Spinal cord (tissue), 10 donors: ENCODE data around the gene APBA2. TPM values are rescaled to one million over a fixed set of nuclear protein-coding genes. Genes with fewer than 3 reads are reported as not detected.

Experiments used
- DNase-seq, 6 donors: peaks; one replicate each; pipeline versions ENCODE4 v3.0.0 to v3.0.0-alpha.2; 2013 to 2015; ENCODE audit warnings: low spot score in 6 of 6, low read depth in 4 of 6
- H3K27ac ChIP-seq: one replicate; pipeline ENCODE4 v1.5.1; 2013; ENCODE audit warnings: low read depth, low read length, control low read depth
- H3K27me3 ChIP-seq: one replicate; pipeline ENCODE4 v1.6.1; 2013; ENCODE audit warnings: low read length; ENCODE audit not compliant: control insufficient read depth, insufficient read depth
- H3K36me3 ChIP-seq: one replicate; pipeline ENCODE4 v1.6.1; 2013; ENCODE audit warnings: low read length; ENCODE audit not compliant: control insufficient read depth, insufficient read depth
- H3K4me1 ChIP-seq: one replicate; pipeline ENCODE4 v1.6.1; 2013; ENCODE audit warnings: low read length; ENCODE audit not compliant: control insufficient read depth, insufficient read depth
- H3K4me3 ChIP-seq: one replicate; pipeline ENCODE4 v1.5.1; 2013; ENCODE audit warnings: low read depth, low read length, control low read depth
- H3K9me3 ChIP-seq: one replicate; pipeline ENCODE4 v1.6.1; 2013; ENCODE audit warnings: low read length; ENCODE audit not compliant: control insufficient read depth, insufficient read depth
- WGBS: methylation state at CpG from one replicate; pipeline ENCODE4 v1.1.5; 2013; ENCODE audit warnings: missing lambda C conversion rate; ENCODE audit not compliant: insufficient coverage; 5-methylcytosine and 5-hydroxymethylcytosine counted together
- polyA plus RNA-seq, 2 donors: library from polyadenylated mRNA; unstranded; fragments of 120-200 nt; gene quantifications; one replicate each; pipeline ENCODE4 v1.2.1, GENCODE V29; 2013; ENCODE audit not compliant: insufficient read length in 2 of 2
- total RNA-seq, 2 donors: library from RNA; depleted of rRNA in 1 of 2; stranded (reverse); fragments of 120-200 nt in 1 of 2; fragments of >200 nt in 1 of 2; gene quantifications; one replicate each; pipeline versions ENCODE4 v1.2.3 to v1.2.4, GENCODE V29; 2013 to 2014
- donor health status: healthy.

APBA2 gene
- total and polyA plus RNA-seq, 4 donors = 46.2 to 111 (median 89.9) TPM

DNA sequence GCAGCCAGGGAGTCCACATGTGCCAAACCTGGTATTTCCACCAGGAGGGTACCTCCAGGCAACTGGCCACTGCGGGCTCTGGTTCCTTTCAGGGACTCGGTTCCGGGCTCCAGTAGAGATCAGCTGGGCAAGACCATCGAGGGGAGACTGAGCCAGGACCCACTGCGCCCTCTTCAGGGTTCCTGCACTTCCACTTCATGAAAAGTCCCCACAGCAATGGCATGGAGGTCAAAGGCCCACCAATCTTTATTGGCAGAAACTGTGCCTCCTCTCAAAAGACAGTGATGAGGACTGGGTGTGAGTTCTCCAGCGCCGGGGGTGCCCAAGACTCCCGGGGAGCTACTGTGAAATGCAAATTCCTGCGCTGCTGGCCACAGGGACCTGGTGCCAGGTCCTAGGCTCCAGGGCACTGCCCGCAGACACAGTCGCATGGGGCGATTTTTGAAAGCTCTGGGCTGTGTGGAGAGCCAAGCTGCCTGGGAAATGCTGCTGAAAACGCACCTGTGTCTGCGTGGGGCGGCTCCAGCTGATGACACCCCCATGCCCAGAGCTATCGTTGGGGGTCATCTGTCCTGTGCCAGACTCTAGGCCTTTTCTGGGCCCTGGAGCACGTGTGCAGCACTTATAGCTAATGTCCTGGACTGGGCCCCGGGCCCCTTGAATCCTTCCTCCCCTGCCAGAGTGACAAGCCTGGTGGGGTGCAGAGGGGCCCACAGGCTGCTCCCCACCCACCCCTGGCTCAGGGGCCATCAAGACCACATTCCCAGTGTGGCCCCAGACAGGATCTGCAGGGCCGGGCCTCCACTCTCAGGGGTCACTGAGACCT is 239.8 kb downstream of the APBA2 start:
- no peak for DNase-seq
- no peaks in the 10 kb centered on the region for H3K27me3 ChIP-seq
- no peak overlapping the region for H3K27ac ChIP-seq
- no peak overlapping the region for H3K4me3 ChIP-seq
- no peaks in the 10 kb centered on the region for H3K9me3 ChIP-seq
- WGBS = 92% methylated on average over 19 of the region's 19 CpGs
- H3K36me3 ChIP-seq = peaks cover 29% of the 10 kb centered on the region
- H3K4me1 ChIP-seq = peaks cover 25% of the 10 kb centered on the region

DNA sequence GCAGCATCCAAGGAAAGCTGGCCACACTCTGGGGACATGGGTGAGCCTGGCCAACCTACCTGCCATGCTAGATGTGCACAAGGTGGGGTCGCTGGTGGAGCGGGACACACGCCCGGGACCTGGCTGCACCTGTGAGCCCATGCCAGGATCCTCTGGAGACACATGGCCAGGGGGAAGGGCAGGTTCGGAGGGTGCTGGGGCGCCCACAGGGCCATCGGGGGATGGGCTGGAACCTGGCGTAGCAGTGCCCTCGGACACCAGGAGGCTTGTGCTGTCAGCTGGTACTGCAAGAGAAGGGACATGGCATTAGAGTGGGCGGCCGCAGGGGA is 240.4 kb downstream of the APBA2 start:
- Histone ChIP-seq H3K9me3 (no peaks in the 10 kb centered on the region), H3K4me3 (no peak overlapping the region), H3K4me1 (peaks cover 20% of the 10 kb centered on the region), H3K36me3 (peaks cover 24% of the 10 kb centered on the region), H3K27me3 (no peaks in the 10 kb centered on the region), H3K27ac (no peak overlapping the region)
- DNase-seq = no peak
- 85% methylated on average over 11 of the region's 11 CpGs for WGBS

DNA sequence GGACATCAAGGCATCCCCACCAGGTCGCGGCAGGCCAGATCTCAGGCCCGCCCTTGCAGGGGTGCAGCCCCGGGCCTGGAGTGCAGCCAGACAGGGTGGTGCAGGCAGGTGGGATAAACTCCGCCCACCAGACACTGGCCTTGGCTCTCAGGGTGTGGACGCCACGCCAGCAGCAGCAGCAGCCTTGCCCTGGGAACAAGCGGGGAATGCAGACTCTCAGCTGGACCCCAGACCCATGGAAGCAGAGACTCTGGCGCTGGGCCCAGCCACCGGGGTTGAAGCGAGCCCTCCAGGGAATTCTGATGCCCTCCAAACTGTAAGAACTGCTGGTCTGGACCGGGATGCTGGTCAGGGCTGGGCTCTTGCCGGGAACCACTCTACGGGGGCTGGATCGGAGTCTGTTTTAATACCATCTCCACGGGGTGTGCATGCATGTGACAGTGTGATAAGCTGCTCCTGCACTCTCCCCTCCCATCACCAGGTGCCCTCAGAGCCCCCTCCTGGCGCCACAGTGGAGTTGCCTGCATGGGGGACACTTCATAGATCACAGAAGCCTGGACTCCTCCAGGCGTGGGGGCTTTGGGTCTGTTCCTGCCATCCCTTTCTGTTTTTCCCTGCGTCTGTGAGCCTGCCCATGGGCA is 241.2 kb downstream of the APBA2 start:
- no peak for DNase-seq
- Histone ChIP-seq H3K27ac (no peak overlapping the region), H3K27me3 (no peaks in the 10 kb centered on the region), H3K9me3 (no peaks in the 10 kb centered on the region), H3K4me1 (peaks cover 20% of the 10 kb centered on the region), H3K36me3 (peaks cover 21% of the 10 kb centered on the region), H3K4me3 (no peak overlapping the region)
- WGBS = 57% methylated on average over 19 of the region's 19 CpGs

DNA sequence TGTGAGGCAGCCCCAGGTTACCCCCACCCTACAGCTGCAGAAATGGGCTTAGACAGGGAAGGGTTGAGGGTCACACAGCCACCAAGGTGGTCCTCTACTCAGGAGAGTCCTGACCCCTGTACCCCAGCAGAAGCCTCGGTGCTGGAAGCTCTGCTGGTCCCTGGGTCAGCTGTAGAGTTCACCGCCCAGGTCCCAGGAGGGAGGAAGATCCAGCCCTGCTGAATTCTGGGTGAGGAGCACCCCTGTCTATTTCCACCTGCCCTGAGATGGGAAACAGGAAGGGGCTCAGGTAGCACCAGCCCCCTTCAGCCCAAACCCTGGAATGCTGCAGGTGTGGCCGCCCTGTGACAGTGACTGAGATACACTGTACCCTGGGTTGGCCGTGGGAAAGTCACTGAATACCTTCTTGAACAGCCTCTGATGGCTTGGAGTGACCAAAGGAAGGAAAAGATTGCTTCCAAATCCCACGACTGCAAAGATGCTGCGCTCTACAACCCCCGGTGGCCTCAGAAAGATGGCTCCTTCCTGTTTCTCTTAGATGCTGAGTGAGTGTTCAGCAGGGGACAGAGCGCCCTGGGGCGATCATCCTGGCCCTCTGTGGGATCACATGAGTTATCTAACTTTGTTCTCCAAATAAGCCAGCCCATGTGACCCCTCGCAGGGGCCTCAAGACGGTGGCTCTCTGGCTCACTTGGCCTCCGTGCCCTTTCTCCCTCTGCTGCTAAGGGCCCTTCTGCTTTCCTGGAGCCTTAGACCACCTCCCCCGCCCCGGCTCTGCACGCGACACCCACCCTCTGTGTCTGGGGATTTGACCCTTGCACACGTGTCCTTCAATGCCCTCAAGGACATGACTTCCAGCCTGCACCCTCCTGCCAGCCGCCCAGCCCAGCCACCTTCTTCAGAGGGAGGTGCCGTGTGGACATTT is 242.0 kb downstream of the APBA2 start:
- WGBS = 84% methylated on average over 18 of the region's 19 CpGs
- Histone ChIP-seq H3K4me1 (peaks cover 22% of the 10 kb centered on the region), H3K9me3 (no peaks in the 10 kb centered on the region), H3K27me3 (no peaks in the 10 kb centered on the region), H3K27ac (no peak overlapping the region), H3K36me3 (peaks cover 19% of the 10 kb centered on the region), H3K4me3 (no peak overlapping the region)
- no peak for DNase-seq

DNA sequence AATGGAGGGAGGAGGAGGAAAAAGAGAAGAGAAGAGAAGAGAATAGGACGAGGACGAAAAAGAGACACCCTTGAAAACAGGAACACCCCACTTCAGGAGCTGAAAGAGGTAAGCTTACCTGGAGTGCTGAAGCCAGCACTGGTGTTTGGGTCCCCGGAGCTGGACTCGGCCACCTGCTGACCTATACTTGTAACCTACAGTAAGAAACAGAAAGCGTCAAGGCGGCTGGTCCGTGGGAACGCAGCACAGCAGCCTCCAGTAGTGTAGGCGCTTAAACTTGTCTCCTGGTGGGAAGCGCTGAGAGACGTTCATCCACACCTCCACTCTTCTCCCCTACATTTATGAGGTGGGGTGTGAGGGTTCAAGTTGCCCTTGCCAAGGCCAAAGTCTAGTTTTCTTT is 242.9 kb downstream of the APBA2 start:
- 94% methylated on average over 2 of the region's 11 CpGs for WGBS
- H3K9me3 ChIP-seq = no peaks in the 10 kb centered on the region
- H3K4me1 ChIP-seq = peaks cover 22% of the 10 kb centered on the region
- no peaks in the 10 kb centered on the region for H3K27me3 ChIP-seq
- H3K4me3 ChIP-seq = no peak overlapping the region
- no peak overlapping the region for H3K27ac ChIP-seq
- no peak for DNase-seq
- peaks cover 19% of the 10 kb centered on the region for H3K36me3 ChIP-seq

DNA sequence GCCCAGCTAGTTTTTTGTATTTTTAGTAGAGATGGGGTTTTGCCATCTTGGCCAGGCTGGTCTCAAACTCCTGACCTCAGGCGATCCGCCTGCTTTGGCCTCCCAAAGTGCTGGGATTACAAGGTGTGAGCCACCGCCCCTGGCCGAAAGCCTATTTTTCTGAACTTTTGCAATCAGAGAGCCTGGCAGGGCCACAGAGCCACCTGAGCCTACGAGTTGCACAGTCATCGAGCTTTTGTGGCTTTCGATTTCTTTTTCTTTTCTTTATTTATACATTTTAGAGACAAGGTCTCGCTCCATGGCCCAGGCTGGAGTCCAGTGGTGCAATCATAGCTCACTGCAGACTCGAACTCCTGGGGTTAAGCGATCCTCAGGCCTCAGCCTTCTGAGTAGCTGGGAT is 243.4 kb downstream of the APBA2 start:
- H3K36me3 ChIP-seq = peaks cover 19% of the 10 kb centered on the region
- peaks cover 22% of the 10 kb centered on the region for H3K4me1 ChIP-seq
- H3K27me3 ChIP-seq = no peaks in the 10 kb centered on the region
- no peak overlapping the region for H3K27ac ChIP-seq
- over 99% methylated on average over 8 of the region's 10 CpGs for WGBS
- H3K4me3 ChIP-seq = no peak overlapping the region
- H3K9me3 ChIP-seq = no peaks in the 10 kb centered on the region
- no peak for DNase-seq

DNA sequence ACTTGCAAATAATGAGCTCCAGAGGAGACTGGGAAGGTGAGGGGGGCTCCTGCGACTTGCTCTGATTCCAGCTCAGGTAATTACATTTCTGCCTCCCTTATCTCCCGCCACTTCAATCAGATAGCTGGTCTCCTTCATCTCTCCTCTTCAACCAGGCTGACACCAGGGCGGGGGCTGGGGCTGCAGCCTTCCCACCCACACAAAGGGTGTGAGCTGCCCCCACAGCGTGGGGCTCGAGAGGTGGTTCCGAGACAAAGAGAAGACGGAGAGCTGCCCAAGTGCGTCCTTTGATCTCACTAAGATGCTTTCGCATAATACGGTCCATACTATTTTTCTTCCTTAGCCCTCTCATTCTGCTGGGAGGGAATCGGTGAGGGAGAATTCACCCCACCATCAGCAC is 244.2 kb downstream of the APBA2 start:
- Histone ChIP-seq H3K9me3 (no peaks in the 10 kb centered on the region), H3K27ac (no peak overlapping the region), H3K4me1 (peaks cover 22% of the 10 kb centered on the region), H3K36me3 (peaks cover 16% of the 10 kb centered on the region), H3K27me3 (no peaks in the 10 kb centered on the region), H3K4me3 (no peak overlapping the region)
- DNase-seq = no peak
- 62% methylated on average over 3 of the region's 11 CpGs for WGBS

DNA sequence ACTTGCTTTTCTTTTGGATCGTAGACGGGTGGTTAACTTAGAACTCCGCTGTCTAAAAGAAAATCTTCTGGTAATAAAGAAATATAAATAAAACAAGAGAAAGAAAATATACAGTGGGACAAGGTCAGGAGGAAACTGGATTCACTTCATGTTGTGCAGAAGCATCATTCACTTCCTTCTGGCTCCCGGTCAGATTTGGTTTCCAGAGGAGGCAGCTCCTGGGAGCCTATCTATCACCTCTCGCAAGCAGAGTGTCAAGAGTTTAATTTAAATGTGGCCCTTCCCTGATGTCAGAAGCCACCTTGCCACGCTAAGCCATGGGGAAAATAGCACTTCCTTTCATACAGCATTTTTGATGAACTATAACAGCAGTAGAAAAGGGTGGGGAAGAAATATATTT is 244.7 kb downstream of the APBA2 start:
- DNase-seq = peak in 1 of 6 donors; percentile 37
- no peak overlapping the region for H3K4me3 ChIP-seq
- no peak overlapping the region for H3K27ac ChIP-seq
- peaks cover 22% of the 10 kb centered on the region for H3K4me1 ChIP-seq
- no CpG with 5 or more reads among the region's 6 CpGs for WGBS
- H3K27me3 ChIP-seq = no peaks in the 10 kb centered on the region
- H3K36me3 ChIP-seq = peaks cover 13% of the 10 kb centered on the region
- H3K9me3 ChIP-seq = no peaks in the 10 kb centered on the region

DNA sequence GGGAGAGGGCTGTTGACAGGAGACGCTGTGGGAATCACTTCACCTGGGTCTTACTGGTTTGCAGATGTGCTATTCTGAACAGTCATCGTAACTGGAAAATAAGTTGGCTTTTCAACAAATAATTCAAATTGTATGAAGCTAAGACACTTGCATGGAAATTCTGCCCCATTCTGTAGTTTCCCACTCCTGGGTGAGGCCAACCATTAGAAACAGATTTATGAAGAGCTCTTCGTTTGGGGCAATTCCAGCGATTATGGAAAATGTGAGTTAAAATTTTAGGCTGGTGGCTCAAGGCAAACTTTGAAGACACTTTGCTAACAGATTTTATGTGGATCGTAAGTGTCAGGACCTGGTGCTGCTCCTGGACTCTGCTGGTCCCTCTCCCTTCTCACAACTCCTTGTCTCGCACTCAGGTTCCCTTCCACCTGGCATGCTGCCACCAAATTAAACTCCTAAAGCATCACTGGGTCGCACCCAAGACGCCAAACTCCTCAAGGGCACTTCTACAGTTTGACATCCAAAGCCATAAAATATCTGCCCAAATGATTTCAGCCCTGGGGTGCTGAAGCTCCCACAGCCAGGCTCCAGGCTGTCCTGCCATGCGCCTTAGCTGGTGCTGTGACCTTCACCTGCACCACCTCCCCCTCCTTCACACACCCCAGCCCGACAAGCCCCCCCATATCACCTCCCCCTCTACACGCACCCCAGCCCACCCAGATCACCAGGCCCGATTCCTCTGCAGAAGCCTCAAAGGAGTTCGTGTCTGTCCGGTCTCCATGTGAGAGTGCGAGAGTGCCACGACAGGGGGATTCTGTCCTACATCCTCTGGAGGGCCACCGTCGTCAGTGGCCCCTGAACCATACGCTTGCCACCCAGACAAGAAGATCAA is 245.4 kb downstream of the APBA2 start:
- Histone ChIP-seq H3K27ac (no peak overlapping the region), H3K36me3 (peaks cover 13% of the 10 kb centered on the region), H3K9me3 (no peaks in the 10 kb centered on the region), H3K27me3 (no peaks in the 10 kb centered on the region), H3K4me1 (peaks cover 22% of the 10 kb centered on the region), H3K4me3 (no peak overlapping the region)
- WGBS = 82% methylated on average over 15 of the region's 19 CpGs
- DNase-seq = no peak
